ENCODE results near the gene EXOSC10. TPM values are rescaled to one million over a fixed set of nuclear protein-coding genes. Genes with fewer than 3 reads are reported as not detected.
"Not testable (repeated sequence)": the region's sequence is repeated elsewhere in the genome, so short reads cannot be mapped to it uniquely, and the experiment has no call there.

EXOSC10 gene
- total and polyA plus RNA-seq, 2 experiments from 2014 or later, result 52.3 to 69.3 TPM

GRCh38 chr1:11051781-11052511 lies 47.7 kb downstream of the EXOSC10 start:
- Histone ChIP-seq H3K9me3 (ENCODE audit: low read depth) (no peaks in the 10 kb centered on the region), H3K4me3 (no peak overlapping the region), H3K27ac (no peak overlapping the region), H3K27me3 (no peaks in the 10 kb centered on the region), H3K36me3 (no peaks in the 10 kb centered on the region), H3K4me1 (ENCODE audit: low read depth) (no peaks in the 10 kb centered on the region)
- no peak for DNase-seq (ENCODE audit: low read depth in 1 of 2, low spot score in 1 of 2)
- TF ChIP-seq, protein P1, sequence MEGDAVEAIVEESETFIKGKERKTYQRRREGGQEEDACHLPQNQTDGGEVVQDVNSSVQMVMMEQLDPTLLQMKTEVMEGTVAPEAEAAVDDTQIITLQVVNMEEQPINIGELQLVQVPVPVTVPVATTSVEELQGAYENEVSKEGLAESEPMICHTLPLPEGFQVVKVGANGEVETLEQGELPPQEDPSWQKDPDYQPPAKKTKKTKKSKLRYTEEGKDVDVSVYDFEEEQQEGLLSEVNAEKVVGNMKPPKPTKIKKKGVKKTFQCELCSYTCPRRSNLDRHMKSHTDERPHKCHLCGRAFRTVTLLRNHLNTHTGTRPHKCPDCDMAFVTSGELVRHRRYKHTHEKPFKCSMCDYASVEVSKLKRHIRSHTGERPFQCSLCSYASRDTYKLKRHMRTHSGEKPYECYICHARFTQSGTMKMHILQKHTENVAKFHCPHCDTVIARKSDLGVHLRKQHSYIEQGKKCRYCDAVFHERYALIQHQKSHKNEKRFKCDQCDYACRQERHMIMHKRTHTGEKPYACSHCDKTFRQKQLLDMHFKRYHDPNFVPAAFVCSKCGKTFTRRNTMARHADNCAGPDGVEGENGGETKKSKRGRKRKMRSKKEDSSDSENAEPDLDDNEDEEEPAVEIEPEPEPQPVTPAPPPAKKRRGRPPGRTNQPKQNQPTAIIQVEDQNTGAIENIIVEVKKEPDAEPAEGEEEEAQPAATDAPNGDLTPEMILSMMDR (IDR thresholded peaks at IDR 0.05; ENCODE audit: low read depth, low read length), result no peak

- not testable (repeated sequence) for H3K9me3 ChIP-seq (ENCODE audit: low read depth); H3K4me1 ChIP-seq (ENCODE audit: low read depth); H3K4me3 ChIP-seq; DNase-seq (ENCODE audit: low read depth in 1 of 2, low spot score in 1 of 2); H3K27ac ChIP-seq; H3K36me3 ChIP-seq; H3K27me3 ChIP-seq
These were observed 48.5 kb downstream of the EXOSC10 start for GRCh38 chr1:11051121-11051520.

- Histone ChIP-seq H3K4me1 (ENCODE audit: low read depth) (no peaks in the 10 kb centered on the region), H3K9me3 (ENCODE audit: low read depth) (no peaks in the 10 kb centered on the region), H3K4me3 (no peak within 1 kb of the TSS), H3K27ac (no peak within 1 kb of the TSS), H3K27me3 (no peaks in the 10 kb centered on the region), H3K36me3 (no peaks in the 10 kb centered on the region)
- TF ChIP-seq, protein P1 (IDR thresholded peaks at IDR 0.05; ENCODE audit: low read depth, low read length), result no peak
- no peak for DNase-seq (ENCODE audit: low read depth in 1 of 2, low spot score in 1 of 2)
These were observed 52.9 kb downstream of the EXOSC10 start, which contains the start of gene MASP2 for GRCh38 chr1:11046625-11047365. Gene MASP2, minus strand, starts transcription at chr1:11047239. Its CDS starts 32 bp downstream, at chr1:11047207.

DNA sequence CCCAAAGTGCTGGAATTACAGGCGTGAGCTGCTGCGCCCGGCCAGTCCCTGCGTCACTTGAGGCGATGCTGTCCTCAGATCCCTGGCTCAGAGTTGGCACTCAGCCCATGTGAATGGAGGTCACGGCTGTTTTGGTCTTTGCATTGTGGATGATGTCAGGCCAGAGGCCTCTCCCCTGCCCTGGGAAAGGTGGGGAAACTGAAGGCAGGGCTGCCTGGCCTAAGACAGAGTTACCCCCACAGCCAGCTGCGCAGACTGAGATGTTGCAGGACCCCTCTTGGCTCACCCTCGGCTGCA lies 53.5 kb downstream of the EXOSC10 start:
- no peaks in the 10 kb centered on the region for H3K4me1 ChIP-seq (ENCODE audit: low read depth)
- H3K4me3 ChIP-seq, result no peak overlapping the region
- no peak for DNase-seq (ENCODE audit: low read depth in 1 of 2, low spot score in 1 of 2)
- H3K9me3 ChIP-seq (ENCODE audit: low read depth), result no peaks in the 10 kb centered on the region
- no peaks in the 10 kb centered on the region for H3K36me3 ChIP-seq
- TF ChIP-seq, protein P1 (IDR thresholded peaks at IDR 0.05; ENCODE audit: low read depth, low read length), result no peak
- no peak overlapping the region for H3K27ac ChIP-seq
- no peaks in the 10 kb centered on the region for H3K27me3 ChIP-seq

DNA sequence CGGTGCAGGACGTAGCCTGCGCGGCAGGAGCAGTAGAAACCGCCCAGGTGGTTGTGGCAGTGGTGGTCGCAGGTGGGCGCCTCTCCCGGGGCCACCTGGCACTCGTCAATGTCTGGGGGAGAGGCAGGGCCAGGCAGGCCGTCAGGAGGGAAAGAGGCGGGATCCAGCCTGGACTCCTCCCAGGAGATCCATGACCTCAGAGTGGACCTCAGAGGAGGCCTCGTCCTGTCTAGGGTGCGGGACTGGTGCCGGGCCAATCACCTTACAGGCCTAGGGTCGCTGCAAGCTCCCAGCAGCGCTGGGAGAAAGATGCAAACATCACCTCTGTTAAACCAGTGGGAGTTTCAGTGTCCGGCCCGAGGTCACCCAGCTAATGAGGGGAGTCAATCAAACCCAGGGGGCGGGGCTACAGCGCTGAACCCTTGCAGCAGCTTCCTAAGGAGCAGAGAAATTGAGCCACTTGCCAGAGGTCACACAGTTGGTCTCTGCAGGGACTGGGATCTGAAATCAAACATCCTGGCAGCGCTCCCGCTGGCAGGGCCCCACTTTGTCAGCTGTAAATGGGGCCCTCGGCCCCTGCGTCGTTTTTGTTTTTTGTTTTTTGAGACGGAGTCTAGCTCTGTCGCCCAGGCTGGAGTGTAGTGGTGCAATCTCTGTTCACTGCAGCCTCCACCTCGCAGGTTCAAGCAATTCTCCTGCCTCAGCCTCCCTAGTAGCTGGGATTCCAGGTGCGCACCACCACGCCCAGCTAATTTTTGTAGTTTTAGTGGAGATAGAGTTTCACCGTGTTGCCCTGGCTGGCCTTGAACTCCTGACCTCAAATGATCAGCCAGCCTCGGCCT lies 54.0 kb downstream of the EXOSC10 start:
- Histone ChIP-seq H3K27me3 (no peaks in the 10 kb centered on the region), H3K36me3 (no peaks in the 10 kb centered on the region), H3K4me1 (ENCODE audit: low read depth) (no peaks in the 10 kb centered on the region), H3K9me3 (ENCODE audit: low read depth) (no peaks in the 10 kb centered on the region), H3K4me3 (no peak overlapping the region), H3K27ac (no peak overlapping the region)
- DNase-seq (ENCODE audit: low read depth in 1 of 2, low spot score in 1 of 2), result peak in 1 of 2 donors; percentile 55
- TF ChIP-seq, protein P1 (IDR thresholded peaks at IDR 0.05; ENCODE audit: low read depth, low read length), result no peak
